Measurements from ENCODE around the gene FOXB1. TPM values are rescaled to one million over a fixed set of nuclear protein-coding genes. Genes with fewer than 3 reads are reported as not detected.

Gene FOXB1
- total RNA-seq, 1 experiment from 2014 or later = 10.8 TPM

DNA sequence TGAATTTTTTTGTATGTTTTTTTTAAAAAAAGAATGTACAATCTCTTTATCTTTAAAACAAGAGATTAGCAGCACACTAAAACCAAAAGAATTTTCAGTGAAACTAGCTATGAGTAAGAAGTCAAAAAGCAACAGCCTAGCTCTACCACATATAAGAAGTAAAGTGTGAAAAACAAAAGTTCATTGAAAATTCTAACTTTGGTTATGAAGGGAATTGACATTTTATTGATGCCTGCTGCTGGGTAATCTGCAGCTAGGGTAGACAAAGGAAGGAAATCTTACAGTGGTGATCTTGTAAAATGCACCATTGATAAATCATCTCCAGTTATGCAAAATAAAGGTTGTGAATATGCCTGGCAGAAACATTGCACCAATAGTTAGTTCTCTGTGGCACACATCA, 37.8 kb upstream of the FOXB1 start:
- ChIA-PET CTCF (interaction anchor here (1.3 to 1.5 kb wide), 2 partner anchors 9 to 48 kb away, joined by 4 to 5 read pairs; no protein-coding TSS in a partner anchor), POLR2A (no interaction called here)
- ATAC-seq (no peak), DNase-seq (ENCODE audit: low spot score) (no peak)
- H3K36me3 Mint-ChIP-seq = peaks cover 18% of the 10 kb centered on the region
- H3K27me3 Mint-ChIP-seq (ENCODE audit: low read depth) = no peaks in the 10 kb centered on the region
- H3K4me1 Mint-ChIP-seq = no peaks in the 10 kb centered on the region
- TF ChIP-seq TCF7 (CRISPR knock-in tag; IDR thresholded peaks at IDR 0.05; ENCODE audit: low read depth) = no peak
- no peak for TF ChIP-seq CREM (CRISPR knock-in tag; IDR thresholded peaks at IDR 0.05)
- no peak for TF ChIP-seq ATF3 (CRISPR knock-in tag; conservative IDR thresholded peaks at IDR 0.05)
- TF ChIP-seq ETV6 (CRISPR knock-in tag; IDR thresholded peaks at IDR 0.05) = no peak
- no peak for TF ChIP-seq NR3C1 (CRISPR knock-in tag; conservative IDR thresholded peaks at IDR 0.05; ENCODE audit: low read depth)
- TF ChIP-seq JUN (CRISPR knock-in tag; IDR thresholded peaks at IDR 0.05) = no peak
- TF ChIP-seq NFATC4 (CRISPR knock-in tag; IDR thresholded peaks at IDR 0.05) = no peak
- no peak for TF ChIP-seq USF1 (CRISPR knock-in tag; IDR thresholded peaks at IDR 0.05)
- TF ChIP-seq, protein P1, sequence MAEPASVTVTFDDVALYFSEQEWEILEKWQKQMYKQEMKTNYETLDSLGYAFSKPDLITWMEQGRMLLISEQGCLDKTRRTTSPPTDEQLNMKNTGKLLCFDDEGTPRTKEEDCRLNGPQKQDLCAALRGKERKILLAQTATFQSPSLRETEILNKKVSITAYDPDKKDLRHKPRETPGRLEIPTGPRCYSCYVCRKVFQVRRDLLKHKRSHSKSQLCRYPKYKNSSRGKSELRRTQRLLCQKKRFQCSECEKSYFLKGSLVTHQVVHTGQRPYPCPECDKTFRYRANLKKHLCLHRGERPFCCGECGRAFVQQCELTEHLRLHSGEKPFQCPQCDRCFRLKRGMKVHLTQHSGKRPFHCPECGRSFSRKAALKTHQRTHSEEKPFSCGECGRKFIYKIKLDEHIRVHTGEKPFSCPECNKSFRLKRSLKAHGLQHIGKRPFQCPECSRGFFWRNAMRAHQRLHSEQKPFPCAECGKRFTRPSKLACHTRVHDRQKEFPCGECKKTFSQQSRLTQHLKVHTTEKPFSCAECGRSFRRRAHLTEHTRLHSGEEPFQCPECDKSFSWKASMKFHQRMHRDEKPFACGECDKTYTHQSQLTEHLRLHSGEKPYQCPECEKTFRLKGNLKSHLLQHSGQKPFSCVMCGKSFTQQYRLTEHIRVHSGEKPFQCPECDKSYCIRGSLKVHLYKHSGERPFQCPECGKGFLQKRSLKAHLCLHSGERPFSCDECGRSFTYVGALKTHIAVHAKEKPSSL (CRISPR knock-in tag; conservative IDR thresholded peaks at IDR 0.05) = no peak
- TF ChIP-seq MAX (CRISPR knock-in tag; IDR thresholded peaks at IDR 0.05) = no peak
- TF ChIP-seq, protein P2, sequence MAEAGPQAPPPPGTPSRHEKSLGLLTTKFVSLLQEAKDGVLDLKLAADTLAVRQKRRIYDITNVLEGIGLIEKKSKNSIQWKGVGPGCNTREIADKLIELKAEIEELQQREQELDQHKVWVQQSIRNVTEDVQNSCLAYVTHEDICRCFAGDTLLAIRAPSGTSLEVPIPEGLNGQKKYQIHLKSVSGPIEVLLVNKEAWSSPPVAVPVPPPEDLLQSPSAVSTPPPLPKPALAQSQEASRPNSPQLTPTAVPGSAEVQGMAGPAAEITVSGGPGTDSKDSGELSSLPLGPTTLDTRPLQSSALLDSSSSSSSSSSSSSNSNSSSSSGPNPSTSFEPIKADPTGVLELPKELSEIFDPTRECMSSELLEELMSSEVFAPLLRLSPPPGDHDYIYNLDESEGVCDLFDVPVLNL (CRISPR knock-in tag; IDR thresholded peaks at IDR 0.05; ENCODE audit: borderline replicate concordance, low read depth) = no peak
- TF ChIP-seq, protein P3, sequence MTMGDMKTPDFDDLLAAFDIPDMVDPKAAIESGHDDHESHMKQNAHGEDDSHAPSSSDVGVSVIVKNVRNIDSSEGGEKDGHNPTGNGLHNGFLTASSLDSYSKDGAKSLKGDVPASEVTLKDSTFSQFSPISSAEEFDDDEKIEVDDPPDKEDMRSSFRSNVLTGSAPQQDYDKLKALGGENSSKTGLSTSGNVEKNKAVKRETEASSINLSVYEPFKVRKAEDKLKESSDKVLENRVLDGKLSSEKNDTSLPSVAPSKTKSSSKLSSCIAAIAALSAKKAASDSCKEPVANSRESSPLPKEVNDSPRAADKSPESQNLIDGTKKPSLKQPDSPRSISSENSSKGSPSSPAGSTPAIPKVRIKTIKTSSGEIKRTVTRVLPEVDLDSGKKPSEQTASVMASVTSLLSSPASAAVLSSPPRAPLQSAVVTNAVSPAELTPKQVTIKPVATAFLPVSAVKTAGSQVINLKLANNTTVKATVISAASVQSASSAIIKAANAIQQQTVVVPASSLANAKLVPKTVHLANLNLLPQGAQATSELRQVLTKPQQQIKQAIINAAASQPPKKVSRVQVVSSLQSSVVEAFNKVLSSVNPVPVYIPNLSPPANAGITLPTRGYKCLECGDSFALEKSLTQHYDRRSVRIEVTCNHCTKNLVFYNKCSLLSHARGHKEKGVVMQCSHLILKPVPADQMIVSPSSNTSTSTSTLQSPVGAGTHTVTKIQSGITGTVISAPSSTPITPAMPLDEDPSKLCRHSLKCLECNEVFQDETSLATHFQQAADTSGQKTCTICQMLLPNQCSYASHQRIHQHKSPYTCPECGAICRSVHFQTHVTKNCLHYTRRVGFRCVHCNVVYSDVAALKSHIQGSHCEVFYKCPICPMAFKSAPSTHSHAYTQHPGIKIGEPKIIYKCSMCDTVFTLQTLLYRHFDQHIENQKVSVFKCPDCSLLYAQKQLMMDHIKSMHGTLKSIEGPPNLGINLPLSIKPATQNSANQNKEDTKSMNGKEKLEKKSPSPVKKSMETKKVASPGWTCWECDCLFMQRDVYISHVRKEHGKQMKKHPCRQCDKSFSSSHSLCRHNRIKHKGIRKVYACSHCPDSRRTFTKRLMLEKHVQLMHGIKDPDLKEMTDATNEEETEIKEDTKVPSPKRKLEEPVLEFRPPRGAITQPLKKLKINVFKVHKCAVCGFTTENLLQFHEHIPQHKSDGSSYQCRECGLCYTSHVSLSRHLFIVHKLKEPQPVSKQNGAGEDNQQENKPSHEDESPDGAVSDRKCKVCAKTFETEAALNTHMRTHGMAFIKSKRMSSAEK (CRISPR knock-in tag; IDR thresholded peaks at IDR 0.05; ENCODE audit: borderline replicate concordance) = no peak
- TF ChIP-seq, protein P4, sequence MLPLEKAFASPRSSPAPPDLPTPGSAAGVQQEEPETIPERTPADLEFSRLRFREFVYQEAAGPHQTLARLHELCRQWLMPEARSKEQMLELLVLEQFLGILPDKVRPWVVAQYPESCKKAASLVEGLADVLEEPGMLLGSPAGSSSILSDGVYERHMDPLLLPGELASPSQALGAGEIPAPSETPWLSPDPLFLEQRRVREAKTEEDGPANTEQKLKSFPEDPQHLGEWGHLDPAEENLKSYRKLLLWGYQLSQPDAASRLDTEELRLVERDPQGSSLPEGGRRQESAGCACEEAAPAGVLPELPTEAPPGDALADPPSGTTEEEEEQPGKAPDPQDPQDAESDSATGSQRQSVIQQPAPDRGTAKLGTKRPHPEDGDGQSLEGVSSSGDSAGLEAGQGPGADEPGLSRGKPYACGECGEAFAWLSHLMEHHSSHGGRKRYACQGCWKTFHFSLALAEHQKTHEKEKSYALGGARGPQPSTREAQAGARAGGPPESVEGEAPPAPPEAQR (CRISPR knock-in tag; IDR thresholded peaks at IDR 0.05) = no peak
- no peak for TF ChIP-seq ESRRA (CRISPR knock-in tag; IDR thresholded peaks at IDR 0.05; ENCODE audit: borderline replicate concordance)
- no peak for TF ChIP-seq FOXJ3 (CRISPR knock-in tag; IDR thresholded peaks at IDR 0.05; ENCODE audit: borderline replicate concordance)
- TF ChIP-seq SP1 (CRISPR knock-in tag; conservative IDR thresholded peaks at IDR 0.05) = no peak
- no peak for TF ChIP-seq IRF2 (CRISPR knock-in tag; IDR thresholded peaks at IDR 0.05; ENCODE audit: borderline replicate concordance, low read depth)
- TF ChIP-seq, protein P5, sequence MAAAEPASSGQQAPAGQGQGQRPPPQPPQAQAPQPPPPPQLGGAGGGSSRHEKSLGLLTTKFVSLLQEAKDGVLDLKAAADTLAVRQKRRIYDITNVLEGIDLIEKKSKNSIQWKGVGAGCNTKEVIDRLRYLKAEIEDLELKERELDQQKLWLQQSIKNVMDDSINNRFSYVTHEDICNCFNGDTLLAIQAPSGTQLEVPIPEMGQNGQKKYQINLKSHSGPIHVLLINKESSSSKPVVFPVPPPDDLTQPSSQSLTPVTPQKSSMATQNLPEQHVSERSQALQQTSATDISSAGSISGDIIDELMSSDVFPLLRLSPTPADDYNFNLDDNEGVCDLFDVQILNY (CRISPR knock-in tag; IDR thresholded peaks at IDR 0.05) = no peak
- no peak for TF ChIP-seq RELA (CRISPR knock-in tag; IDR thresholded peaks at IDR 0.05; ENCODE audit: borderline replicate concordance)
- no peak overlapping the region for H3K27ac Mint-ChIP-seq
- peaks cover 23% of the 10 kb centered on the region for H3K9me3 Mint-ChIP-seq
- H3K4me3 Mint-ChIP-seq = no peak overlapping the region
